Neuronal stem cell (in vitro differentiated cells): ENCODE measurements around the gene HSPE1.

ENCODE experiments used
- DNase-seq: peaks from one replicate; pipeline ENCODE4 v3.0.0-alpha.2; 2013; ENCODE audit warnings: low spot score
- H2AFZ ChIP-seq: one replicate; pipeline ENCODE4 v1.6.1; 2013; ENCODE audit warnings: mild to moderate bottlenecking, low read length, inconsistent platforms
- H2AK5ac ChIP-seq: 2 replicates; pipeline ENCODE4 v1.6.1; 2013; ENCODE audit warnings: low read depth, mild to moderate bottlenecking, inconsistent platforms, low read length, moderate library complexity, mixed read lengths
- H2BK120ac ChIP-seq: 2 replicates; pipeline ENCODE4 v1.6.1; 2013; ENCODE audit warnings: low read depth, mild to moderate bottlenecking, inconsistent platforms, low read length, moderate library complexity, mixed read lengths
- H2BK12ac ChIP-seq: one replicate; pipeline ENCODE4 v1.6.1; 2013; ENCODE audit warnings: low read length, inconsistent platforms
- H2BK15ac ChIP-seq: 2 replicates; pipeline ENCODE4 v1.6.1; 2013; ENCODE audit warnings: mild to moderate bottlenecking, low read length, inconsistent platforms, mixed read lengths
- H2BK5ac ChIP-seq: one replicate; pipeline ENCODE4 v1.6.1; 2013; ENCODE audit warnings: inconsistent platforms, mild to moderate bottlenecking, low read length, moderate library complexity
- H3K14ac ChIP-seq: one replicate; pipeline ENCODE4 v1.6.1; 2013; ENCODE audit warnings: low read length, inconsistent platforms
- H3K18ac ChIP-seq: 2 replicates; pipeline ENCODE4 v1.6.1; 2013; ENCODE audit warnings: low read length, inconsistent platforms
- H3K23ac ChIP-seq: 2 replicates; pipeline ENCODE4 v1.6.1; 2013; ENCODE audit warnings: low read depth, mild to moderate bottlenecking, mixed read lengths, low read length, inconsistent platforms; ENCODE audit not compliant: poor library complexity
- H3K27ac ChIP-seq: replicated peaks from 3 replicates; pipeline ENCODE4 v1.5.1; 2013; ENCODE audit warnings: low read length, inconsistent platforms
- H3K27me3 ChIP-seq, 3 experiments: 2 replicates each; pipeline ENCODE4 v1.6.1; 2013; ENCODE audit warnings: low read length in 3 of 3, mild to moderate bottlenecking in 2 of 3, inconsistent platforms in 1 of 3, low read depth in 1 of 3, mixed read lengths in 1 of 3, moderate library complexity in 1 of 3; ENCODE audit not compliant: control insufficient read depth in 3 of 3, insufficient read depth in 3 of 3
- H3K36me3 ChIP-seq, 2 donors: replicated peaks in 1 of 2; 2 replicates each; pipeline ENCODE4 v1.6.1; 2013; ENCODE audit warnings: low read length in 2 of 2; ENCODE audit not compliant: control insufficient read depth in 2 of 2, insufficient read depth in 2 of 2
- H3K4ac ChIP-seq: 2 replicates; pipeline ENCODE4 v1.6.1; 2013; ENCODE audit warnings: inconsistent platforms, mild to moderate bottlenecking, low read length, moderate library complexity
- H3K4me1 ChIP-seq, 2 donors: 1 replicate in 1 of 2; 2 replicates in 1 of 2; pipeline ENCODE4 v1.6.1; 2013; ENCODE audit warnings: low read length in 2 of 2, low read depth in 1 of 2; ENCODE audit not compliant: control insufficient read depth in 2 of 2, insufficient read depth in 1 of 2
- H3K4me2 ChIP-seq: one replicate; pipeline ENCODE4 v1.6.1; 2013; ENCODE audit warnings: mild to moderate bottlenecking, low read length, inconsistent platforms; ENCODE audit not compliant: insufficient read depth, poor library complexity, severe bottlenecking
- H3K4me3 ChIP-seq, 2 donors: 2 replicates each; pipeline ENCODE4 v1.5.1; 2013; ENCODE audit warnings: low read length in 2 of 2, mild to moderate bottlenecking in 2 of 2, inconsistent platforms in 1 of 2, moderate library complexity in 1 of 2
- H3K79me1 ChIP-seq: one replicate; pipeline ENCODE4 v1.6.1; 2013; ENCODE audit warnings: low read depth, mild to moderate bottlenecking, inconsistent platforms, low read length, moderate library complexity
- H3K9ac ChIP-seq: one replicate; pipeline ENCODE4 v1.6.1; 2013; ENCODE audit warnings: mild to moderate bottlenecking, low read depth, low read length, inconsistent platforms; ENCODE audit not compliant: poor library complexity
- H3K9me3 ChIP-seq, 2 donors: replicated peaks in 1 of 2; 2 replicates each; pipeline versions ENCODE3 to v1.6.1; 2013; ENCODE audit warnings: low read length in 2 of 2, mild to moderate bottlenecking in 2 of 2, inconsistent platforms in 1 of 2, low read depth in 1 of 2, mixed read lengths in 1 of 2, moderate library complexity in 1 of 2; ENCODE audit not compliant: control insufficient read depth in 2 of 2, insufficient read depth in 1 of 2
- H4K8ac ChIP-seq: one replicate; pipeline ENCODE4 v1.6.1; 2013; ENCODE audit warnings: low read depth, mild to moderate bottlenecking, inconsistent platforms, low read length, moderate library complexity
- H4K91ac ChIP-seq: one replicate; pipeline ENCODE4 v1.6.1; 2013; ENCODE audit warnings: low read length, low read depth, mild to moderate bottlenecking, inconsistent platforms; ENCODE audit not compliant: poor library complexity
- WGBS, 2 donors: extraction: QIAGEN DNeasy Blood & Tissue Kit; methylation state at CpG; one replicate each; pipeline ENCODE4 v1.1.7; 2013; ENCODE audit warnings: missing lambda C conversion rate in 2 of 2, mixed read lengths in 1 of 2; ENCODE audit not compliant: insufficient read length in 2 of 2, insufficient replicate concordance in 1 of 2; ENCODE audit errors: extremely low coverage in 2 of 2; 5-methylcytosine and 5-hydroxymethylcytosine counted together

HSPE1 gene

DNA sequence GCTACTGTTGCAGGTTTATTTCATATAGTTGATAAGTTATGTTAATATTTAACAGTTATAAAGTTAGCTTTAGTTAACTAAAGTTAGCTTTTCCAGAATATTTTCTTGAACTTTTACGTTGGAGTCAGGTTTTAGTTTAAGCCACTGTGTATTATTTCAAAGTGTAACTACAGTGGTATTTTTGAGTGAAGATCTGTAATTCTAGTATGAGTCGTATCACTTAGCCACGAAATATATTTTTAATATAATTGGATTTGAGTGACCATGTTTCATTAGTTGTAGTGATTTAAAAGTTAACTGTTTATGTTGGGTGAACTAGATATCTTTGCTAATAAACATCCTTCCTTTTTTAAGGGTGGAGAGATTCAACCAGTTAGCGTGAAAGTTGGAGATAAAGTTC is 2.5 kb downstream of the HSPE1 start:
- H2BK5ac ChIP-seq: no peak overlapping the region
- peaks cover 0 to 3% of the 10 kb centered on the region in 2 donors for H3K9me3 ChIP-seq
- no peak for DNase-seq
- no peak overlapping the region for H3K9ac ChIP-seq
- H3K27ac ChIP-seq: no peak overlapping the region
- no CpG with 5 or more reads among the region's 4 CpGs for WGBS, 2 donors
- H3K4me3 ChIP-seq: no peak overlapping the region
- no peak overlapping the region for H2AFZ ChIP-seq
- H3K18ac ChIP-seq: no peak overlapping the region
- no peak overlapping the region for H2BK15ac ChIP-seq
- no peak overlapping the region for H3K14ac ChIP-seq
- no peak overlapping the region for H4K91ac ChIP-seq
- H3K23ac ChIP-seq: no peak overlapping the region
- H3K4me2 ChIP-seq: no peak overlapping the region
- H2AK5ac ChIP-seq: no peak overlapping the region
- no peak overlapping the region for H3K4ac ChIP-seq
- no peak overlapping the region for H2BK120ac ChIP-seq
- peaks cover 0 to 12% of the 10 kb centered on the region in 2 donors for H3K4me1 ChIP-seq
- peaks cover 3% of the 10 kb centered on the region for H3K79me1 ChIP-seq
- H3K27me3 ChIP-seq: no peaks in the 10 kb centered on the region
- H2BK12ac ChIP-seq: no peak overlapping the region
- H4K8ac ChIP-seq: no peak overlapping the region
- H3K36me3 ChIP-seq: peaks cover 8 to 65% of the 10 kb centered on the region in 2 donors

DNA sequence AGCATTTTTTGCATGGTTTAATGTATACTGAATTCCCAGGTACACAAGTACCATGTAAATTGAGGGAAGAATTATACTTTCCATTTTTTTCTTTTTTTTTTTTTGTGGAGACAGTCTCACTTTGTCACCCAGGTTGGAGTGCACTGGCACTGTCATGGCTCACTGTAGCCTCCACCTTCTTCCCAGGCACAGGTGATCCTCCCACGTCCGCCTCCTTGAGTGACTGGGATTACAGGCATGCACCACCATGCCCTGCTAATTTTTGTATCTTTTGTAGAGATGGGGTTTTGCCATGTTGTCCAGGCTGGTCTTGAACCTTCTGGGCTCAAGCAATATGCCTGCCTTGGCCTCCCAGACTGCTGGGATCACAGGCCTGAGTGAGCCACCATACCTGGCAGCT is 3.8 kb downstream of the HSPE1 start:
- Histone ChIP-seq H3K14ac (no peak overlapping the region), H2AK5ac (no peak overlapping the region), H4K91ac (no peak overlapping the region), H3K27ac (no peak overlapping the region), H2BK5ac (no peak overlapping the region), H3K36me3 (peaks cover 7 to 55% of the 10 kb centered on the region in 2 donors), H2BK120ac (no peak overlapping the region), H3K4me1 (peaks cover 0 to 7% of the 10 kb centered on the region in 2 donors), H3K4ac (no peak overlapping the region), H3K23ac (no peak overlapping the region), H3K9ac (no peak overlapping the region), H3K9me3 (peaks cover 0 to 3% of the 10 kb centered on the region in 2 donors), H3K18ac (no peak overlapping the region), H4K8ac (no peak overlapping the region), H3K4me2 (no peak overlapping the region), H3K27me3 (no peaks in the 10 kb centered on the region), H3K79me1 (peaks cover 3% of the 10 kb centered on the region), H2BK12ac (no peak overlapping the region), H3K4me3 (no peak overlapping the region), H2BK15ac (no peak overlapping the region), H2AFZ (no peak overlapping the region)
- no CpG with 5 or more reads among the region's 2 CpGs for WGBS, 2 donors
- DNase-seq: no peak

GRCh38 chr2:197504512-197504911 is 4.3 kb downstream of the HSPE1 start:
- no peak overlapping the region for H3K9ac ChIP-seq
- H4K8ac ChIP-seq: no peak overlapping the region
- H3K4ac ChIP-seq: no peak overlapping the region
- DNase-seq: no peak
- no peak overlapping the region for H2BK15ac ChIP-seq
- no CpG with 5 or more reads among the region's 6 CpGs for WGBS, 2 donors
- no peak overlapping the region for H2AFZ ChIP-seq
- H3K27ac ChIP-seq: no peak overlapping the region
- H4K91ac ChIP-seq: no peak overlapping the region
- H3K4me3 ChIP-seq: no peak overlapping the region
- no peak overlapping the region for H2BK120ac ChIP-seq
- H3K79me1 ChIP-seq: peaks cover under 1% of the 10 kb centered on the region
- H3K23ac ChIP-seq: no peak overlapping the region
- peaks cover 7 to 58% of the 10 kb centered on the region in 2 donors for H3K36me3 ChIP-seq
- H2BK5ac ChIP-seq: no peak overlapping the region
- H2BK12ac ChIP-seq: no peak overlapping the region
- H3K4me1 ChIP-seq: peaks cover 0 to 7% of the 10 kb centered on the region in 2 donors
- H3K4me2 ChIP-seq: no peak overlapping the region
- no peak overlapping the region for H3K18ac ChIP-seq
- no peaks in the 10 kb centered on the region for H3K27me3 ChIP-seq
- H3K9me3 ChIP-seq: peaks cover 0 to 3% of the 10 kb centered on the region in 2 donors
- no peak overlapping the region for H3K14ac ChIP-seq
- no peak overlapping the region for H2AK5ac ChIP-seq

- no CpG with 5 or more reads among the region's 5 CpGs for WGBS, 2 donors
- H4K91ac ChIP-seq: no peak overlapping the region
Observed at GRCh38 chr2:197506658-197507057, 6.5 kb downstream of the HSPE1 start.

More at GRCh38 chr2:197506658-197507057, 6.5 kb downstream of the HSPE1 start:
- Histone ChIP-seq H3K23ac (no peak overlapping the region), H3K18ac (no peak overlapping the region), H2AFZ (no peak overlapping the region), H3K27me3 (no peaks in the 10 kb centered on the region), H3K36me3 (peaks cover 7 to 55% of the 10 kb centered on the region in 2 donors), H2BK120ac (no peak overlapping the region), H3K9ac (no peak overlapping the region), H3K14ac (no peak overlapping the region), H3K4me3 (no peak overlapping the region), H2BK5ac (no peak overlapping the region), H2AK5ac (no peak overlapping the region), H3K27ac (no peak overlapping the region), H3K9me3 (peaks cover 0 to 3% of the 10 kb centered on the region in 2 donors), H2BK12ac (no peak overlapping the region), H4K8ac (no peak overlapping the region), H3K4me2 (no peak overlapping the region), H3K79me1 (peaks cover 2% of the 10 kb centered on the region), H2BK15ac (no peak overlapping the region), H3K4me1 (peaks cover 0 to 5% of the 10 kb centered on the region in 2 donors), H3K4ac (no peak overlapping the region)
- no peak for DNase-seq
